A673 (cell line): Measurements from ENCODE around the gene CCDC43. TPM values are rescaled to one million over a fixed set of nuclear protein-coding genes. Genes with fewer than 3 reads are reported as not detected.

ENCODE experiments used
- BruUV-seq: library from RNA; stranded (reverse); fragments of 400-500 nt; replicated peaks from 2 replicates; lab custom pipeline; 2021; lab: Mats Ljungman, UMichigan
- CTCF ChIA-PET: fragments of 300-600 bp; sonication (Branson Sonifier 250); formaldehyde crosslinking; loops from one replicate; lab custom pipeline; 2022; ENCODE audit warnings: antibody characterized with exemption; lab: Charles Lee
- POLR2A ChIA-PET: fragments of 300-600 bp; sonication (Branson Sonifier 250); formaldehyde crosslinking; loops from one replicate; lab custom pipeline; 2022; ENCODE audit warnings: antibody characterized with exemption; ENCODE audit not compliant: low non-redundant PET; lab: Charles Lee
- DNase-seq: peaks from one replicate; pipeline ENCODE4 v3.0.0-alpha.2; 2015; ENCODE audit warnings: low spot score
- H3K27ac ChIP-seq: fragments of 200-600 bp; sonication (generic); 2 replicates; pipeline ENCODE4 v1.5.1; 2016; ENCODE audit warnings: mixed run types, low read depth, mild to moderate bottlenecking, mixed read lengths, antibody characterized with exemption, low read length; ENCODE audit not compliant: poor library complexity, severe bottlenecking
- H3K27me3 ChIP-seq: fragments of 200-600 bp; sonication (generic); replicated peaks from 2 replicates; pipeline ENCODE4 v1.6.1; 2017; ENCODE audit warnings: mixed run types, low read depth, mild to moderate bottlenecking, mixed read lengths, antibody characterized with exemption, low read length; ENCODE audit not compliant: insufficient read depth, poor library complexity
- H3K36me3 ChIP-seq: fragments of 200-600 bp; sonication (generic); 2 replicates; pipeline ENCODE4 v1.6.1; 2016; ENCODE audit warnings: mixed run types, mild to moderate bottlenecking, mixed read lengths, antibody characterized with exemption, low read length; ENCODE audit not compliant: insufficient read depth, poor library complexity, severe bottlenecking
- H3K4me1 ChIP-seq: fragments of 200-600 bp; sonication (generic); 2 replicates; pipeline ENCODE4 v1.6.1; 2017; ENCODE audit warnings: mixed run types, mild to moderate bottlenecking, mixed read lengths, antibody characterized with exemption, low read length; ENCODE audit not compliant: insufficient read depth, poor library complexity, severe bottlenecking
- H3K4me3 ChIP-seq: fragments of 200-600 bp; sonication (generic); 2 replicates; pipeline ENCODE4 v1.5.1; 2016; ENCODE audit warnings: low read depth, mixed run types, mild to moderate bottlenecking, mixed read lengths, low read length; ENCODE audit not compliant: poor library complexity, severe bottlenecking
- H3K9me3 ChIP-seq: fragments of 200-600 bp; sonication (generic); 2 replicates; pipeline ENCODE4 v1.6.1; 2016; ENCODE audit warnings: mixed run types, low read depth, mild to moderate bottlenecking, mixed read lengths, antibody characterized with exemption, low read length; ENCODE audit not compliant: poor library complexity, severe bottlenecking
- EZH2 ChIP-seq: fragments of 200-600 bp; sonication (generic); IDR thresholded peaks from 2 replicates; pipeline ENCODE4 v1.6.1; 2017; ENCODE audit warnings: borderline replicate concordance, low read depth, mild to moderate bottlenecking, mixed read lengths, antibody characterized with exemption, low read length; ENCODE audit not compliant: poor library complexity, severe bottlenecking
- intact Hi-C: fragments of 100-400 bp; cut with micrococcal nuclease; formaldehyde crosslinking; loops from one replicate; pipeline ENCODE4 v1.10.0; 2022; ENCODE audit not compliant: unreplicated experiment
- total RNA-seq: library from RNA; stranded (reverse); gene quantifications from 2 replicates; pipeline ENCODE4 v1.2.3, GENCODE V29; 2021
- TF ChIP-seq, protein P1 (sequence below): fragments of 300-800, 200-600 bp; sonication (generic); conservative IDR thresholded peaks from 2 replicates; pipeline ENCODE4 v1.5.1; 2017; ENCODE audit warnings: low read depth, mild to moderate bottlenecking, antibody characterized with exemption, low read length, moderate library complexity, mixed read lengths

CCDC43 gene
- total RNA-seq, 1 experiment from 2014 or later, result 20.3 TPM

DNA sequence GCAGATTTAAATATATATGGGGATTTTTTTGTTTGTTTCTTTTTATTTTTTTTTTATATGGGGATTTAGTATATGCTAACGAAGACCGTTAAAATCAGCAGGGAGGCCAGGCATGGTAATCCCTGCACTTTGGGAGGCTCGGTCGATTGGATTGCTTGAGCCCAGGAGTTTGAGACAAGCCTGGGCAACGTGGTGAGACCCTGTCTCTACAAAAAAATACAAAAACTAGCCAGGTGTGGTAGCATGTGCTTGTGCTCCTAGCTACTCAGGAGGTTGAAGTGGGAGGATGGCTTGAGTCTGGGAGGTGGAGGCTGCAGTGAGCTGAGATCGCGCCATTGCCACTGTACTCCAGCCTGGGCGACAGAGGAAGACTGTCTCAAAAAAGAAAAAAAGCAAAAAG lies 55.6 kb downstream of the CCDC43 start:
- no TSS peak for BruUV-seq
- ChIA-PET CTCF (no interaction called here), POLR2A (no interaction called here)
- no peaks in the 10 kb centered on the region for H3K9me3 ChIP-seq
- no peaks in the 10 kb centered on the region for H3K27me3 ChIP-seq
- no peak overlapping the region for H3K27ac ChIP-seq
- H3K4me3 ChIP-seq, result no peak overlapping the region
- TF ChIP-seq, protein P1, sequence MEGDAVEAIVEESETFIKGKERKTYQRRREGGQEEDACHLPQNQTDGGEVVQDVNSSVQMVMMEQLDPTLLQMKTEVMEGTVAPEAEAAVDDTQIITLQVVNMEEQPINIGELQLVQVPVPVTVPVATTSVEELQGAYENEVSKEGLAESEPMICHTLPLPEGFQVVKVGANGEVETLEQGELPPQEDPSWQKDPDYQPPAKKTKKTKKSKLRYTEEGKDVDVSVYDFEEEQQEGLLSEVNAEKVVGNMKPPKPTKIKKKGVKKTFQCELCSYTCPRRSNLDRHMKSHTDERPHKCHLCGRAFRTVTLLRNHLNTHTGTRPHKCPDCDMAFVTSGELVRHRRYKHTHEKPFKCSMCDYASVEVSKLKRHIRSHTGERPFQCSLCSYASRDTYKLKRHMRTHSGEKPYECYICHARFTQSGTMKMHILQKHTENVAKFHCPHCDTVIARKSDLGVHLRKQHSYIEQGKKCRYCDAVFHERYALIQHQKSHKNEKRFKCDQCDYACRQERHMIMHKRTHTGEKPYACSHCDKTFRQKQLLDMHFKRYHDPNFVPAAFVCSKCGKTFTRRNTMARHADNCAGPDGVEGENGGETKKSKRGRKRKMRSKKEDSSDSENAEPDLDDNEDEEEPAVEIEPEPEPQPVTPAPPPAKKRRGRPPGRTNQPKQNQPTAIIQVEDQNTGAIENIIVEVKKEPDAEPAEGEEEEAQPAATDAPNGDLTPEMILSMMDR, result no peak
- no peak for TF ChIP-seq EZH2
- H3K4me1 ChIP-seq, result no peaks in the 10 kb centered on the region
- intact Hi-C loops, result no loop called here
- no peak for DNase-seq
- H3K36me3 ChIP-seq, result no peaks in the 10 kb centered on the region

DNA sequence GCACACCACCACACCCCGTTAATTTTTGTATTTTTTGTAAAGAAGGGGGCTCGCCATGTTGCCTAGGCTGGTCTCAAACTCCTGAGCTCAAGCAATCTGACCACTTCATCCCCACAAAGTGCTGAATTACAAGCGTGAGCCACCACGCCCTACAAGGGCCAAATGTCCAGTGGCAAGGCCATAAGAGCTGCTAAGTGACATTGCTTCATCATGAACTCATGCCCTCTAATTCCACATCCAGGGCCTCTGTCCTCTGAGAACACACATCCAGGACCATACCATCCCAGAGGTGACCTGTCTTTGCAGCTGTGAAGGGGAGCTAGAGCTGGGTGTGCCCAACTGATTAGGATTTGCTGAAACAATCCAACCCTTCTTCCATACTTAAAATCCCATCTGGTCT lies 58.9 kb downstream of the CCDC43 start:
- no peak for DNase-seq
- Histone ChIP-seq H3K27ac (no peak overlapping the region), H3K36me3 (no peaks in the 10 kb centered on the region), H3K4me3 (no peak overlapping the region), H3K4me1 (no peaks in the 10 kb centered on the region), H3K27me3 (no peaks in the 10 kb centered on the region), H3K9me3 (no peaks in the 10 kb centered on the region)
- intact Hi-C loops, result no loop called here
- TF ChIP-seq EZH2, result no peak
- TF ChIP-seq, protein P1, result no peak
- CTCF ChIA-PET, result no interaction called here
- POLR2A ChIA-PET, result no interaction called here
- BruUV-seq, result no TSS peak

DNA sequence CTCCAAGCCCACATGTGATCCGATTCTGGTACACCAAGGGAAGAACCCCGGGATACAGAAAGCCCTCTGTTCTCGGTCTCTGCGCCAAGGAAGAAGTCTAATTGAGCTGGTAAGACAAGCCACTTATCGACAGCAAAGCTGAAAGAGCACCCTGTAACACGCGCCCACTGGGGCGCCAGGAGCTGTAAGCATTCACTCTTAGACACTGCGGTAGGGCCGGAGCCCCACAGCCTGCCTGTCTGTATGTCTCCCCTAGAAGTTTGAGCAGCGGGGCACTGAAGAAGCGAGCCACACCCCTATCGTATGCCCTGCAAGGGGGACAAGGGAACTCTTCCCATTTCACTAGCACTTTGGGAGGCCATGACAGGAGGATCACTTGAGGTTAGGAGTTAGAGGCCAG lies 60.3 kb downstream of the CCDC43 start:
- H3K27me3 ChIP-seq, result no peaks in the 10 kb centered on the region
- H3K4me3 ChIP-seq, result no peak overlapping the region
- no peaks in the 10 kb centered on the region for H3K9me3 ChIP-seq
- TF ChIP-seq, protein P1, result no peak
- no peak for TF ChIP-seq EZH2
- no peaks in the 10 kb centered on the region for H3K4me1 ChIP-seq
- CTCF ChIA-PET, result no interaction called here
- no TSS peak for BruUV-seq
- no peak for DNase-seq
- no peaks in the 10 kb centered on the region for H3K36me3 ChIP-seq
- POLR2A ChIA-PET, result no interaction called here
- intact Hi-C loops, result no loop called here
- H3K27ac ChIP-seq, result no peak overlapping the region
